Muscle of leg (tissue), 11 donors: ENCODE data around the gene MBD2. TPM values are rescaled to one million over a fixed set of nuclear protein-coding genes. Genes with fewer than 3 reads are reported as not detected.
"Not testable (repeated sequence)": the region's sequence is repeated elsewhere in the genome, so short reads cannot be mapped to it uniquely, and the experiment has no call there.

ENCODE experiments used
- DNase-seq: peaks from one replicate; pipeline ENCODE4 v3.0.0; 2013
- H3K27ac ChIP-seq: one replicate; pipeline ENCODE4 v1.5.1; 2013; ENCODE audit warnings: mild to moderate bottlenecking, low read length, control low read depth
- H3K27me3 ChIP-seq: one replicate; pipeline ENCODE4 v1.6.1; 2013; ENCODE audit warnings: low read length; ENCODE audit not compliant: control insufficient read depth, insufficient read depth
- H3K36me3 ChIP-seq: one replicate; pipeline ENCODE4 v1.6.1; 2013; ENCODE audit warnings: low read length; ENCODE audit not compliant: control insufficient read depth, insufficient read depth
- H3K4me1 ChIP-seq: one replicate; pipeline ENCODE4 v1.6.1; 2013; ENCODE audit warnings: low read length; ENCODE audit not compliant: control insufficient read depth, insufficient read depth
- H3K4me3 ChIP-seq: one replicate; pipeline ENCODE4 v1.5.1; 2013; ENCODE audit warnings: low read length, control low read depth
- H3K9me3 ChIP-seq: replicated peaks from 2 replicates; pipeline ENCODE4 v1.6.1; 2013; ENCODE audit warnings: low read depth, low read length; ENCODE audit not compliant: control insufficient read depth
- WGBS: methylation state at CpG from one replicate; pipeline ENCODE4 v1.1.5; 2013; ENCODE audit warnings: missing lambda C conversion rate; ENCODE audit not compliant: insufficient coverage; 5-methylcytosine and 5-hydroxymethylcytosine counted together
- polyA plus RNA-seq, 8 donors: library from polyadenylated mRNA; unstranded; fragments of 120-200 nt; gene quantifications; one replicate each; pipeline versions ENCODE4 v1.2.1 to v1.2.3, GENCODE V29; 2013; ENCODE audit warnings: inconsistent platforms in 1 of 8, low replicate concordance in 1 of 8; ENCODE audit not compliant: insufficient read length in 8 of 8, insufficient read depth in 1 of 8
- total RNA-seq: library from RNA; stranded (reverse); fragments of 120-200 nt; gene quantifications from one replicate; pipeline ENCODE4 v1.2.4, GENCODE V29; 2013

MBD2 gene
- total and polyA plus RNA-seq, 9 donors: 26.5 to 60.5 (median 42.7) TPM

DNA sequence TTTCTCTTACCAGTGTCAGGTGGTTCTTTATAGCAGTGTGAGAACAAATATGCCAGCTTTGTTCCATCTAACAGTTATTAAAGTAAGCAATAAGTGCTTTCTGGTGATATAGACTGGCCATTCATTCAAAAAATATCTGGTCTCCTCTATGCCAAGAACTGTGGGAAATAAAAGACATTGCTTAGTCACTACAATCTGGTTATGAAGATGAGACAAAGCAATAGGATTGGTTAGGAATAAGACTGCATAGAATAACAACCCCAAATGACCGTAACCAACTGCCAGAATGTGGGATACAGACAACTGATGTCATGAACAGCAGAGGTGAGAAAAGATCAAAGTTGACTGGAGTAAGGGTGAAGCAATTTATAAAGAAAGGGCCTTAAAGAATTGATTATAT lies 83.8 kb downstream of the MBD2 start:
- peaks cover 3% of the 10 kb centered on the region for H3K9me3 ChIP-seq
- H3K4me1 ChIP-seq: no peaks in the 10 kb centered on the region
- no peaks in the 10 kb centered on the region for H3K27me3 ChIP-seq
- WGBS: no CpG with 5 or more reads among the region's 1 CpG
- no peak overlapping the region for H3K27ac ChIP-seq
- H3K36me3 ChIP-seq: no peaks in the 10 kb centered on the region
- H3K4me3 ChIP-seq: no peak overlapping the region
- DNase-seq: no peak

DNA sequence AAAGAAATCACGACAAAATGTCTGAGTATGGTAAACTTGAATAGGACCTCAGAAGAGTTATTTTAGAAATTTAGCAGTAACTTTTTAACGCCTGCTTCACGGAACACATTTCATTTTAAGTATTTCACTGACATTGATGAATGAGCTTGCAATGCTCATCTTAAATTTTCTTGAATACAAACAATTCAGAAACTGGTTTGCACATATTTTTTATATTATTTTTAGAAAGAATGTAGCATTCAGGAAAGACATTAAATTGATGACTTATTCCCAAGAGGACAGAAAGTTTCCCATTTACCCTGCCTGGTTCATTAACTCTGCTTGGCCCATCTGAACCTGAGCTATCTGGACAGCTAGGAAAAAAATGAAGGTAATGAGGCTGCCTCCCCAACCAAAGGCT lies 89.3 kb downstream of the MBD2 start:
- H3K4me1 ChIP-seq: no peaks in the 10 kb centered on the region
- no peak for DNase-seq
- peaks cover 3% of the 10 kb centered on the region for H3K9me3 ChIP-seq
- no CpG with 5 or more reads among the region's 3 CpGs for WGBS
- no peak overlapping the region for H3K4me3 ChIP-seq
- H3K27ac ChIP-seq: no peak overlapping the region
- no peaks in the 10 kb centered on the region for H3K36me3 ChIP-seq
- H3K27me3 ChIP-seq: no peaks in the 10 kb centered on the region

DNA sequence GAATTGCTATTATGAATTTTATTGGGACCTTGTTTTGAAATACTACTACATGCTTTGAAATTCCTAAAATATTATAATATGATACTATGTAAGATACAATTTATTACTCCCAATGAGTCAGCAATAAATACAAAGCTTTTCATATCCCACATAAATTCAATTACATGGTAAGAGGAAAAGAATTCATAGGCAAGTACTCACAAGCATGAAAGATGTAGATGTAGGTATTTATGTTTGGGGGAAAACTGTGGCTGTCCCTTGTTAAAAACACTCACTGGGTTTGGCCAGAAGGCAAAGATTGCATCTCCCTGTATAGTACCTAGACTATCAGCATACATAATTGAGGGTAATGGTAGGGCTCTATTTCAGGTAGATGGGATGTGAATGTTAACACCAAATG lies 90.4 kb downstream of the MBD2 start:
- H3K27ac ChIP-seq: no peak overlapping the region
- H3K9me3 ChIP-seq: peaks cover under 1% of the 10 kb centered on the region
- no peaks in the 10 kb centered on the region for H3K4me1 ChIP-seq
- no peaks in the 10 kb centered on the region for H3K27me3 ChIP-seq
- DNase-seq: no peak
- H3K4me3 ChIP-seq: no peak overlapping the region
- no peaks in the 10 kb centered on the region for H3K36me3 ChIP-seq

- H3K4me3 ChIP-seq: no peak overlapping the region
- H3K36me3 ChIP-seq: no peaks in the 10 kb centered on the region
- H3K9me3 ChIP-seq: no peaks in the 10 kb centered on the region
- no peaks in the 10 kb centered on the region for H3K27me3 ChIP-seq
- no peak for DNase-seq
- no peaks in the 10 kb centered on the region for H3K4me1 ChIP-seq
- no peak overlapping the region for H3K27ac ChIP-seq
Measured at GRCh38 chr18:54130631-54131030, 93.8 kb downstream of the MBD2 start.

DNA sequence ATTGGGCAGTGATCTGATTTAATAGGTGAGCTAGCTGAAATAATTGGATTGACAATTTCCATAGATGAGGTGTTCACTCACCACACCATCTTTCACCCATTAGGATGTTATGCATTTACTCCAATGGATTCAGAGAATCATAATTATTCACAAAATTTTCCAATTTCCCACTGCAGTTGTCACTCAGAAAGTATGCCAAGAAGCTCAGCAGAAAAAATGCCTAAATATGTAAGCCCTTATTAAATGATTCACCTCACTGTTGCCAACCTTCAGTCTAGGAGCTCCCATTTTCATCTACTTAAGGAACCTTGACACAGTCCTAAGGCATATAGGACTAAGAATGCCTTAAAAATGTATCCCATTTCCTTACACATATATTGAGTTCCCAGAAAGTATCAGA lies 94.3 kb downstream of the MBD2 start:
- no peaks in the 10 kb centered on the region for H3K36me3 ChIP-seq
- H3K9me3 ChIP-seq: no peaks in the 10 kb centered on the region
- no peaks in the 10 kb centered on the region for H3K4me1 ChIP-seq
- H3K27me3 ChIP-seq: no peaks in the 10 kb centered on the region
- no peak for DNase-seq
- H3K4me3 ChIP-seq: no peak overlapping the region
- no peak overlapping the region for H3K27ac ChIP-seq

GRCh38 chr18:54129448-54130067 lies 94.9 kb downstream of the MBD2 start:
- Histone ChIP-seq H3K4me1 (no peaks in the 10 kb centered on the region), H3K27me3 (no peaks in the 10 kb centered on the region), H3K36me3 (no peaks in the 10 kb centered on the region), H3K27ac (no peak overlapping the region), H3K4me3 (no peak overlapping the region), H3K9me3 (no peaks in the 10 kb centered on the region)
- WGBS: 62% methylated on average over 3 of the region's 4 CpGs
- DNase-seq: peak; percentile 8

GRCh38 chr18:54127759-54128378 lies 96.6 kb downstream of the MBD2 start:
- H3K27ac ChIP-seq: no peak overlapping the region
- no peaks in the 10 kb centered on the region for H3K4me1 ChIP-seq
- no peaks in the 10 kb centered on the region for H3K9me3 ChIP-seq
- peak; percentile 61 for DNase-seq
- no peaks in the 10 kb centered on the region for H3K27me3 ChIP-seq
- H3K36me3 ChIP-seq: no peaks in the 10 kb centered on the region
- H3K4me3 ChIP-seq: no peak overlapping the region
- WGBS: 56% methylated on average over 3 of the region's 9 CpGs

DNA sequence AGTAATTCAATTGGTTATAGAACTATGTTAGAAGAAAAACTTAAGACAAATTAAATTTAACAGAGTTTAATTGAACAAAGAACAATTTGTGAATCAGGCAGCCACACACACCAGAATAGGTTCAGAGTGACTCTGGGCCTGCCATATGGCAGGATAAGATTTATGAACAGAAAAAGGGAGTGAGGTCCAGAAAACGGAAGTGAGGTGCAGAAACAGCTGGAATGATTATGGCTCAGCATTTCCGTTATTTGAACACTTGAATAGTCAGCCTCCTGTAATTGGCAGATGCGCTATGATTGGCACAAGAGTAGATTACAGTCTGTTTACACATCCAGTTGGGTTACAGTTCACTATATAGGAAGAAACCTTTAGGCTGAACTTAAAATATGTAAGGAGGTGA lies 99.0 kb downstream of the MBD2 start:
- no peaks in the 10 kb centered on the region for H3K27me3 ChIP-seq
- H3K27ac ChIP-seq: no peak overlapping the region
- 57% methylated on average over 3 of the region's 3 CpGs for WGBS
- no peak for DNase-seq
- no peak overlapping the region for H3K4me3 ChIP-seq
- H3K36me3 ChIP-seq: no peaks in the 10 kb centered on the region
- H3K9me3 ChIP-seq: no peaks in the 10 kb centered on the region
- no peaks in the 10 kb centered on the region for H3K4me1 ChIP-seq

- H3K4me3 ChIP-seq, H3K27ac ChIP-seq, DNase-seq, H3K36me3 ChIP-seq, H3K4me1 ChIP-seq, H3K27me3 ChIP-seq, H3K9me3 ChIP-seq: not testable (repeated sequence)
- no CpG with 5 or more reads among the region's 4 CpGs for WGBS
Measured at GRCh38 chr18:54123720-54124440, 100.6 kb downstream of the MBD2 start.

DNA sequence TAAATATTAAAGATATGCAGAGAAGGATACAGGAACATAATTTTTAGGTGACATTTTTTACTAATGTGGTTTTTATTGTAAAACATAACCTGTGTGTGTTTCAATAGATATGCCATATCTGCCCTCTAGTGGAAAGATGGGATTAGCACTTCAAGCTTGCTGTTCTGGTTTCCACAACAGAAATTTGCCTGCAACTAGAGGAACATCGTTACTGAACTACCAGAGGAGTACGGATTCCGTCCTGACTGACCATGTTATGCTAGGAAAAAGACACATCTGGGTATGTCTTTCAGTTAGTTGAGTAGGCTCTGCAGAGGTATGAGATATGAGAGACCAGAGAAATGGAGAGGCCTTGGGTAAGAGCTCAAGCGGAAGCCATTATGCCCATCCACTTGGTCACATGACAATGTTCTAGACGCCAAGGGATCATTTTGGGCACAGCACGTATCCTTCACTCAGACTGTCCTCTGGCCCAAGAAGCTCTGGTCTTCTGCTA lies 104.9 kb downstream of the MBD2 start:
- WGBS: 30% methylated on average over 6 of the region's 6 CpGs

More for the DNA sequence above, 104.9 kb downstream of the MBD2 start:
- DNase-seq: peak; percentile 72
- Histone ChIP-seq H3K36me3 (no peaks in the 10 kb centered on the region), H3K9me3 (no peaks in the 10 kb centered on the region), H3K4me3 (no peak overlapping the region), H3K4me1 (no peaks in the 10 kb centered on the region), H3K27me3 (no peaks in the 10 kb centered on the region), H3K27ac (no peak overlapping the region)
